Mucosa of gallbladder (tissue), 1 donor: ENCODE results near the gene SEC24C. TPM values are rescaled to one million over a fixed set of nuclear protein-coding genes. Genes with fewer than 3 reads are reported as not detected.
A peak's percentile ranks its signal among the peaks of the same experiment; 100 is the strongest.

Experiments used
- DNase-seq: peaks from one replicate; pipeline ENCODE4 v3.0.0-alpha.2; 2020; ENCODE audit warnings: low spot score
- total RNA-seq: library from RNA; stranded (reverse); gene quantifications from one replicate; pipeline ENCODE4 v1.2.1, GENCODE V29; 2021
- donor health status: DM: no; HTN: no; CAD: no.

Gene SEC24C
- total RNA-seq, 1 donor from 2014 or later = 90.1 TPM

GRCh38 chr10:73813333-73813732 lies 69.2 kb downstream of the SEC24C start:
- no peak for DNase-seq

GRCh38 chr10:73814276-73814895 lies 70.2 kb downstream of the SEC24C start:
- no peak for DNase-seq

- DNase-seq = no peak
Measured at GRCh38 chr10:73814896-73815718, 70.9 kb downstream of the SEC24C start.

- DNase-seq = no peak
Measured at GRCh38 chr10:73815719-73816030, 71.5 kb downstream of the SEC24C start.

GRCh38 chr10:73816917-73817729 lies 73.0 kb downstream of the SEC24C start:
- DNase-seq = no peak

- no peak for DNase-seq
Measured at GRCh38 chr10:73817826-73818225, 73.7 kb downstream of the SEC24C start.

- DNase-seq = no peak
Measured at GRCh38 chr10:73818402-73818801, 74.2 kb downstream of the SEC24C start.

GRCh38 chr10:73819081-73819480 lies 74.9 kb downstream of the SEC24C start:
- no peak for DNase-seq

GRCh38 chr10:73819513-73820093 lies 75.4 kb downstream of the SEC24C start:
- DNase-seq = peak; percentile 42

Other genes starting within 250 kb of the SEC24C start
- gene PPP3CB, start 248.3 kb upstream of the SEC24C start, total RNA-seq = 46.4 TPM
- 65.2 TPM for gene USP54, start 153.0 kb upstream of the SEC24C start, total RNA-seq
- 0.52 TPM for gene MYOZ1, start 102.9 kb upstream of the SEC24C start, total RNA-seq
- gene SYNPO2L, start 88.3 kb upstream of the SEC24C start, total RNA-seq = 0.49 TPM
- gene AGAP5, start 46.3 kb upstream of the SEC24C start, total RNA-seq = 8.2 TPM
- 28.0 TPM for gene CHCHD1, start 37.7 kb downstream of the SEC24C start, total RNA-seq
- gene ZSWIM8, start 41.2 kb downstream of the SEC24C start, total RNA-seq = 170 TPM
- gene NDST2, start 67.2 kb downstream of the SEC24C start, total RNA-seq = 41.9 TPM
- gene CAMK2G, start 130.2 kb downstream of the SEC24C start, total RNA-seq = 43.7 TPM
- 15.5 TPM for gene PLAU, start 166.8 kb downstream of the SEC24C start, total RNA-seq